ENCODE measurements around the gene RAD52. TPM values are rescaled to one million over a fixed set of nuclear protein-coding genes. Genes with fewer than 3 reads are reported as not detected.

Gene RAD52
- total RNA-seq, 4 donors from 2014 or later = 6.0 to 28.4 (median 14.3) TPM

GRCh38 chr12:915090-915489 lies 34.4 kb downstream of the RAD52 start:
- Histone ChIP-seq H3K4me3 (no peak overlapping the region), H3K4me1 (no peaks in the 10 kb centered on the region), H3K9me3 (no peaks in the 10 kb centered on the region), H3K27ac (no peak overlapping the region), H3K36me3 (peaks cover 81% of the 10 kb centered on the region), H3K27me3 (no peaks in the 10 kb centered on the region)
- TF ChIP-seq POLR2AphosphoS5 (IDR thresholded peaks at IDR 0.05) (no peak), EP300 (IDR thresholded peaks at IDR 0.05) (no peak), CTCF (IDR thresholded peaks at IDR 0.05) (no peak), POLR2A (IDR thresholded peaks at IDR 0.05) (no peak)
- WGBS = 67% methylated on average over 5 of the region's 5 CpGs
- DNase-seq (ENCODE audit: low spot score in 2 of 2) = no peak

GRCh38 chr12:913919-914698 lies 35.4 kb downstream of the RAD52 start:
- H3K36me3 ChIP-seq = peaks cover 88% of the 10 kb centered on the region
- TF ChIP-seq POLR2AphosphoS5 (IDR thresholded peaks at IDR 0.05) (no peak), EP300 (IDR thresholded peaks at IDR 0.05) (no peak), POLR2A (IDR thresholded peaks at IDR 0.05) (no peak), CTCF (IDR thresholded peaks at IDR 0.05) (no peak)
- WGBS = 83% methylated on average over 15 of the region's 15 CpGs

GRCh38 chr12:912466-913235 lies 36.8 kb downstream of the RAD52 start:
- peaks cover 91% of the 10 kb centered on the region for H3K36me3 ChIP-seq
- no peak overlapping the region for H3K27ac ChIP-seq
- no peak for TF ChIP-seq CTCF (IDR thresholded peaks at IDR 0.05)
- no peak for TF ChIP-seq EP300 (IDR thresholded peaks at IDR 0.05)
- TF ChIP-seq POLR2A (IDR thresholded peaks at IDR 0.05) = no peak
- TF ChIP-seq POLR2AphosphoS5 (IDR thresholded peaks at IDR 0.05) = no peak

More at GRCh38 chr12:913919-914698, 35.4 kb downstream of the RAD52 start:
- DNase-seq (ENCODE audit: low spot score in 2 of 2) = no peak
- Histone ChIP-seq H3K27ac (no peak overlapping the region), H3K4me1 (no peaks in the 10 kb centered on the region), H3K27me3 (no peaks in the 10 kb centered on the region), H3K9me3 (no peaks in the 10 kb centered on the region), H3K4me3 (no peak overlapping the region)

GRCh38 chr12:911191-911826 lies 38.2 kb downstream of the RAD52 start:
- H3K27ac ChIP-seq = no peak overlapping the region
- peaks cover 5% of the 10 kb centered on the region for H3K4me1 ChIP-seq
- no peaks in the 10 kb centered on the region for H3K9me3 ChIP-seq
- no peak overlapping the region for H3K4me3 ChIP-seq
- WGBS = 81% methylated on average over 10 of the region's 10 CpGs
- no peak for DNase-seq (ENCODE audit: low spot score in 2 of 2)
- H3K36me3 ChIP-seq = peaks cover 94% of the 10 kb centered on the region
- TF ChIP-seq POLR2A (IDR thresholded peaks at IDR 0.05) = no peak
- no peaks in the 10 kb centered on the region for H3K27me3 ChIP-seq

More at GRCh38 chr12:912466-913235, 36.8 kb downstream of the RAD52 start:
- 79% methylated on average over 7 of the region's 7 CpGs for WGBS
- H3K9me3 ChIP-seq = no peaks in the 10 kb centered on the region
- no peak overlapping the region for H3K4me3 ChIP-seq
- H3K4me1 ChIP-seq = peaks cover 5% of the 10 kb centered on the region
- DNase-seq (ENCODE audit: low spot score in 2 of 2) = no peak
- H3K27me3 ChIP-seq = no peaks in the 10 kb centered on the region

GRCh38 chr12:910416-910815 lies 39.1 kb downstream of the RAD52 start:
- Histone ChIP-seq H3K36me3 (peaks cover 96% of the 10 kb centered on the region), H3K9me3 (no peaks in the 10 kb centered on the region), H3K4me1 (peaks cover 5% of the 10 kb centered on the region), H3K4me3 (no peak overlapping the region), H3K27me3 (no peaks in the 10 kb centered on the region), H3K27ac (no peak overlapping the region)
- WGBS = 73% methylated on average over 4 of the region's 4 CpGs
- no peak for DNase-seq (ENCODE audit: low spot score in 2 of 2)
- TF ChIP-seq EP300 (IDR thresholded peaks at IDR 0.05) = no peak

GRCh38 chr12:909861-910260 lies 39.6 kb downstream of the RAD52 start:
- Histone ChIP-seq H3K4me1 (peaks cover 5% of the 10 kb centered on the region), H3K27ac (no peak overlapping the region), H3K4me3 (no peak overlapping the region), H3K27me3 (no peaks in the 10 kb centered on the region), H3K9me3 (no peaks in the 10 kb centered on the region), H3K36me3 (peaks cover 96% of the 10 kb centered on the region)
- 77% methylated on average over 3 of the region's 3 CpGs for WGBS
- TF ChIP-seq CTCF (IDR thresholded peaks at IDR 0.05) (no peak), EP300 (IDR thresholded peaks at IDR 0.05) (no peak), POLR2AphosphoS5 (IDR thresholded peaks at IDR 0.05) (no peak)
- DNase-seq (ENCODE audit: low spot score in 2 of 2) = no peak

Data from suprapubic skin (tissue), 4 donors.